Testis (tissue), 3 donors: ENCODE results near the gene MAP3K2. TPM values are rescaled to one million over a fixed set of nuclear protein-coding genes. Genes with fewer than 3 reads are reported as not detected.

ENCODE experiments used
- DNase-seq: peaks from one replicate; pipeline ENCODE4 v3.0.0-alpha.2; 2019
- H3K27ac ChIP-seq, 2 donors: fragments of 200-600 bp; sonication (generic); one replicate each; pipeline ENCODE4 v1.5.1; 2019
- H3K27me3 ChIP-seq: fragments of 200-600 bp; sonication (generic); one replicate; pipeline ENCODE4 v1.5.1; 2019
- H3K36me3 ChIP-seq: fragments of 200-600 bp; sonication (generic); one replicate; pipeline ENCODE4 v1.5.1; 2017; ENCODE audit warnings: low read depth; ENCODE audit errors: missing control alignments
- H3K4me1 ChIP-seq: fragments of 200-600 bp; sonication (generic); one replicate; pipeline ENCODE4 v1.5.1; 2019
- H3K4me3 ChIP-seq, 2 donors: fragments of 200-600 bp; sonication (generic); one replicate each; pipeline ENCODE4 v1.5.1; 2017 to 2019
- H3K9me3 ChIP-seq: fragments of 200-600 bp; sonication (generic); one replicate; pipeline ENCODE4 v1.5.1; 2017
- POLR2A ChIP-seq: fragments of 450-650 bp; IDR thresholded peaks from one replicate; pipeline ENCODE4 v1.6.1; 2017; ENCODE audit warnings: antibody characterized with exemption, mild to moderate bottlenecking, moderate library complexity
- WGBS, 2 donors: methylation state at CpG; one replicate each; pipeline ENCODE4 v1.1.5; 2018; 5-methylcytosine and 5-hydroxymethylcytosine counted together
- intact Hi-C: fragments of 100-400 bp; cut with DNase I; formaldehyde crosslinking; loops from one replicate; pipeline ENCODE4 v1.15.1; 2023; ENCODE audit warnings: low total_unique reads
- polyA plus RNA-seq: library from polyadenylated mRNA; stranded (reverse); fragments of 350-450 nt; fragmentation: Illumina TruSeq; extraction: RNeasy Lipid Tissue Mini Kit (QIAGEN cat#74804); gene quantifications from one replicate; pipeline ENCODE4 v1.2.3, GENCODE V29; 2014; ENCODE audit warnings: low read depth, low replicate concordance; ENCODE audit not compliant: insufficient read depth
- total RNA-seq, 2 donors: library from RNA; depleted of rRNA; stranded (reverse); fragments of >200 nt; gene quantifications; one replicate each; pipeline ENCODE4 v1.2.3, GENCODE V29; 2016
- TF ChIP-seq, protein P1 (sequence below), 3 experiments: fragments of 450-650 bp in 2 of 3; fragments of 200-600 bp in 1 of 3; sonication (generic) in 1 of 3; IDR thresholded peaks; one replicate each; pipeline ENCODE4 v1.5.1; 2016 to 2019; ENCODE audit warnings: antibody characterized with exemption in 3 of 3, mild to moderate bottlenecking in 2 of 3, moderate library complexity in 1 of 3

Gene MAP3K2
- total and polyA plus RNA-seq, 3 donors from 2014 or later = 16.3 to 74.5 (median 74.0) TPM

GRCh38 chr2:127382831-127383230, 4.9 kb downstream of the MAP3K2 start:
- Histone ChIP-seq H3K36me3 (no peaks in the 10 kb centered on the region), H3K4me3 (no peak overlapping the region), H3K27me3 (no peaks in the 10 kb centered on the region), H3K4me1 (peaks cover 6% of the 10 kb centered on the region), H3K9me3 (no peaks in the 10 kb centered on the region), H3K27ac (no peak overlapping the region)
- no peak for TF ChIP-seq POLR2A
- TF ChIP-seq, protein P1, sequence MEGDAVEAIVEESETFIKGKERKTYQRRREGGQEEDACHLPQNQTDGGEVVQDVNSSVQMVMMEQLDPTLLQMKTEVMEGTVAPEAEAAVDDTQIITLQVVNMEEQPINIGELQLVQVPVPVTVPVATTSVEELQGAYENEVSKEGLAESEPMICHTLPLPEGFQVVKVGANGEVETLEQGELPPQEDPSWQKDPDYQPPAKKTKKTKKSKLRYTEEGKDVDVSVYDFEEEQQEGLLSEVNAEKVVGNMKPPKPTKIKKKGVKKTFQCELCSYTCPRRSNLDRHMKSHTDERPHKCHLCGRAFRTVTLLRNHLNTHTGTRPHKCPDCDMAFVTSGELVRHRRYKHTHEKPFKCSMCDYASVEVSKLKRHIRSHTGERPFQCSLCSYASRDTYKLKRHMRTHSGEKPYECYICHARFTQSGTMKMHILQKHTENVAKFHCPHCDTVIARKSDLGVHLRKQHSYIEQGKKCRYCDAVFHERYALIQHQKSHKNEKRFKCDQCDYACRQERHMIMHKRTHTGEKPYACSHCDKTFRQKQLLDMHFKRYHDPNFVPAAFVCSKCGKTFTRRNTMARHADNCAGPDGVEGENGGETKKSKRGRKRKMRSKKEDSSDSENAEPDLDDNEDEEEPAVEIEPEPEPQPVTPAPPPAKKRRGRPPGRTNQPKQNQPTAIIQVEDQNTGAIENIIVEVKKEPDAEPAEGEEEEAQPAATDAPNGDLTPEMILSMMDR (IDR thresholded peaks at IDR 0.05) = no peak
- intact Hi-C loops = no loop called here
- 82 to 84% methylated on average over 3 of the region's 3 CpGs for whole genome bisulfite sequencing, 2 donors
- DNase-seq = no peak

DNA sequence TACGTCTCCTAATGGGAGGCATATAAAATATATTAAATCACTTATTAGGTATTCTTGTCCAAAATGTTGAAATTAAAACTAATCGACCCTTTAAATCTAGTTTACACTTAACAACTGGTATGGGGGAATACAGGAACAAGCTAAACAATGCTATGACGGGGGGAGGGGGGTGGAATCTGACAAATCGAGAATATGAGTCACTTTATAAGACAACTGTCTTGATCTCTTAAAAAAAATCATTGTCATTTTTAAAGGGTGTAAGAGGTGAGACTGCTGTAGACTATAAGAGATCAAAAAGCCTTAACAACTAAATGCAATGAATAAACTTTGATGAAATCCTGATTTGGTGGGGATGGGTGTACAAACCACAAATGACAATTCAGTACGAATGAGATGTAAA, 6.0 kb downstream of the MAP3K2 start:
- WGBS, 2 donors = 79 to 83% methylated on average over 5 of the region's 5 CpGs
- Histone ChIP-seq H3K9me3 (no peaks in the 10 kb centered on the region), H3K4me1 (peaks cover 6% of the 10 kb centered on the region), H3K27ac (no peak overlapping the region), H3K4me3 (no peak overlapping the region), H3K36me3 (no peaks in the 10 kb centered on the region), H3K27me3 (no peaks in the 10 kb centered on the region)
- TF ChIP-seq, protein P1 (IDR thresholded peaks at IDR 0.05) = no peak
- TF ChIP-seq POLR2A = no peak
- no peak for DNase-seq
- intact Hi-C loops = no loop called here

GRCh38 chr2:127379712-127380355, 7.9 kb downstream of the MAP3K2 start:
- TF ChIP-seq, protein P1 (IDR thresholded peaks at IDR 0.05) = no peak
- TF ChIP-seq POLR2A = no peak
- H3K27me3 ChIP-seq = no peaks in the 10 kb centered on the region
- no peaks in the 10 kb centered on the region for H3K36me3 ChIP-seq
- no peaks in the 10 kb centered on the region for H3K9me3 ChIP-seq
- H3K4me3 ChIP-seq = no peak overlapping the region
- intact Hi-C loops = no loop called here
- H3K27ac ChIP-seq = no peak overlapping the region
- no peaks in the 10 kb centered on the region for H3K4me1 ChIP-seq
- DNase-seq = no peak
- WGBS, 2 donors = 76 to 84% methylated on average over 4 of the region's 4 CpGs

GRCh38 chr2:127378720-127379119, 9.1 kb downstream of the MAP3K2 start:
- intact Hi-C loops = no loop called here
- TF ChIP-seq, protein P1 (IDR thresholded peaks at IDR 0.05) = no peak
- no peak for TF ChIP-seq POLR2A
- WGBS, 2 donors = 71 to 85% methylated on average over 6 of the region's 6 CpGs
- DNase-seq = no peak
- Histone ChIP-seq H3K4me3 (no peak overlapping the region), H3K36me3 (no peaks in the 10 kb centered on the region), H3K9me3 (no peaks in the 10 kb centered on the region), H3K4me1 (no peaks in the 10 kb centered on the region), H3K27ac (no peak overlapping the region), H3K27me3 (no peaks in the 10 kb centered on the region)

DNA sequence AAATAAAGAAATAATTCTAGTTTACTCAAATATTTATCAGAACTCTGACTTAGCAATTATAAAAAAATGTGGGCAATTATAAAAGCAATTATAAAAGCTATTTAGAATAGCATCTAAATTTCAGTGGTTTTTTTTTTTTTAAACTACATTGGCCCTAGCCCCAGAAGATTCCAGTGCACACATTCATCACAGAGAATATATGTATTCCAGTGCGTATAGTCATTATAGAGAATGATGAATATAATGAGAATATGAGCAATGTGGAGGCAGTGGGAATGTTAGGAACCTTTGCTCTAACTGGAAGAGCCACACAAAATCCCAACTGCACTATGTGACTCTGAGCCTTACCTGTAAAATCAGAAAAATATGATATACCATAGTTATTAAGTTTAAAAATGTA, 10.5 kb downstream of the MAP3K2 start:
- H3K4me3 ChIP-seq = no peak overlapping the region
- intact Hi-C loops = no loop called here
- H3K4me1 ChIP-seq = no peaks in the 10 kb centered on the region
- DNase-seq = no peak
- no peaks in the 10 kb centered on the region for H3K36me3 ChIP-seq
- TF ChIP-seq POLR2A = no peak
- TF ChIP-seq, protein P1 (IDR thresholded peaks at IDR 0.05) = no peak
- 93 to 94% methylated on average over 1 of the region's 1 CpG for WGBS, 2 donors
- H3K9me3 ChIP-seq = no peaks in the 10 kb centered on the region
- no peaks in the 10 kb centered on the region for H3K27me3 ChIP-seq
- H3K27ac ChIP-seq = no peak overlapping the region
